ENCODE data around the gene INPP4B. TPM values are rescaled to one million over a fixed set of nuclear protein-coding genes. Genes with fewer than 3 reads are reported as not detected.

INPP4B gene
- total RNA-seq, 1 experiment from 2014 or later: 14.3 TPM

DNA sequence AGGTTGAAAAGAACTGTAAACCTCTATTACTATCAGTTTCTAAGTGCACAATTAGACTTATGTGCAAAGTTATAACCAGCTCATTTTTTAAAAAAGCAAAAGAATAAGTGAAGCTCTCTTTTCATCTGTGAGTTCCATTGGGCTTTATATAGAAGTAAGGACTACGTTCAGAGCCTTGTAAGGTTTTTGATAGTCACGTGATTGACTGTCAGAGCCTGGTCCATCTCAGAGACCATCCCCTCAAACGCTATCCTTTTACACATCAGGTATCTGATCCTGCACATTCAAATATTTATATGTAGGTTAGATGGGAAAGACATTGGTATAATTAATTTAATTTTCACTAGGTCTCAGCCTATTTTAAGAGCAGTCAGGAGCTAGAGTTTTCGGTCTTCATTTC lies 279.3 kb downstream of the INPP4B start:
- no peak for ATAC-seq
- H3K27me3 ChIP-seq (ENCODE audit: insufficient read depth, low read length): no peaks in the 10 kb centered on the region
- intact Hi-C loops (cut with micrococcal nuclease): loop anchor here (5.0 to 10.0 kb wide), 2 partner anchors 214 to 442 kb away; no protein-coding TSS in a partner anchor

More for the DNA sequence above, 279.3 kb downstream of the INPP4B start:
- H4K20me1 ChIP-seq (ENCODE audit: insufficient read depth): no peaks in the 10 kb centered on the region
- no peaks in the 10 kb centered on the region for H3K36me3 ChIP-seq (ENCODE audit: control insufficient read depth in 1 of 2, insufficient read depth in 2 of 2, low read length in 2 of 2)
- no peaks in the 10 kb centered on the region for H3K79me2 ChIP-seq (ENCODE audit: insufficient read depth, low read length)
- H2AFZ ChIP-seq (ENCODE audit: low read depth, low read length, poor library complexity, severe bottlenecking): peak overlapping the region; percentile 50
- H3K27ac ChIP-seq (ENCODE audit: low read depth, low read length): peak overlapping the region; percentile 2; the same call in 1 of the 2 replicates
- H3K9ac ChIP-seq (ENCODE audit: low read length): no peak overlapping the region
- ChIA-PET RAD21 (ENCODE audit: low non-redundant PET in 1 of 2, low total read pairs in 2 of 2, uncharacterized antibody in 2 of 2, unreplicated experiment in 2 of 2) (interaction anchor here in 1 of 2 experiments (1.6 kb wide), 1 partner anchor 153 kb away, joined by 6 read pairs; no protein-coding TSS in a partner anchor), POLR2A (no interaction called here), CTCF (no interaction called here)
- peak overlapping the region; percentile 56 for H3K4me2 ChIP-seq (ENCODE audit: low read length)
- no peaks in the 10 kb centered on the region for H3K9me3 ChIP-seq (ENCODE audit: control insufficient read depth in 1 of 2, insufficient read depth in 1 of 2, low read depth in 1 of 2, low read length in 2 of 2)
- DNase-seq (ENCODE audit: low read depth, low spot score): no peak
- no peaks in the 10 kb centered on the region for H3K9me2 ChIP-seq (ENCODE audit: insufficient read depth)
- BruUV-seq (replicated peaks): no TSS peak
- H3K4me3 ChIP-seq (replicated peaks in 1 of 2; ENCODE audit: low read depth in 1 of 2, low read length in 2 of 2): no peak overlapping the region
- TF ChIP-seq EZH2 (IDR thresholded peaks at IDR 0.05): no peak
- no peak for TF ChIP-seq SRF (IDR thresholded peaks at IDR 0.05; ENCODE audit: low read depth)
- no peak for TF ChIP-seq POLR2A (IDR thresholded peaks at IDR 0.05; ENCODE audit: borderline replicate concordance, extremely low read depth, insufficient read depth, insufficient read length)
- TF ChIP-seq ZFX (IDR thresholded peaks at IDR 0.05): no peak
- TF ChIP-seq SP1 (IDR thresholded peaks at IDR 0.05; ENCODE audit: low read depth): no peak
- TF ChIP-seq POLR2AphosphoS5 (IDR thresholded peaks at IDR 0.05; ENCODE audit: low read depth, low read length): no peak
- no peak for TF ChIP-seq JUND (IDR thresholded peaks at IDR 0.05)
- TF ChIP-seq, protein P1, sequence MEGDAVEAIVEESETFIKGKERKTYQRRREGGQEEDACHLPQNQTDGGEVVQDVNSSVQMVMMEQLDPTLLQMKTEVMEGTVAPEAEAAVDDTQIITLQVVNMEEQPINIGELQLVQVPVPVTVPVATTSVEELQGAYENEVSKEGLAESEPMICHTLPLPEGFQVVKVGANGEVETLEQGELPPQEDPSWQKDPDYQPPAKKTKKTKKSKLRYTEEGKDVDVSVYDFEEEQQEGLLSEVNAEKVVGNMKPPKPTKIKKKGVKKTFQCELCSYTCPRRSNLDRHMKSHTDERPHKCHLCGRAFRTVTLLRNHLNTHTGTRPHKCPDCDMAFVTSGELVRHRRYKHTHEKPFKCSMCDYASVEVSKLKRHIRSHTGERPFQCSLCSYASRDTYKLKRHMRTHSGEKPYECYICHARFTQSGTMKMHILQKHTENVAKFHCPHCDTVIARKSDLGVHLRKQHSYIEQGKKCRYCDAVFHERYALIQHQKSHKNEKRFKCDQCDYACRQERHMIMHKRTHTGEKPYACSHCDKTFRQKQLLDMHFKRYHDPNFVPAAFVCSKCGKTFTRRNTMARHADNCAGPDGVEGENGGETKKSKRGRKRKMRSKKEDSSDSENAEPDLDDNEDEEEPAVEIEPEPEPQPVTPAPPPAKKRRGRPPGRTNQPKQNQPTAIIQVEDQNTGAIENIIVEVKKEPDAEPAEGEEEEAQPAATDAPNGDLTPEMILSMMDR (IDR thresholded peaks at IDR 0.05 in 2 of 3, conservative IDR thresholded peaks at IDR 0.05 in 1 of 3; ENCODE audit: borderline replicate concordance in 1 of 3, insufficient read depth in 1 of 3, low read depth in 2 of 3, low read length in 2 of 3): no peak
- no peak for TF ChIP-seq RAD21 (IDR thresholded peaks at IDR 0.05; ENCODE audit: low read depth)
- TF ChIP-seq ZNF274 (IDR thresholded peaks at IDR 0.05; ENCODE audit: low read depth, low read length): no peak
- no peak for TF ChIP-seq CBX3 (IDR thresholded peaks at IDR 0.05; ENCODE audit: low read depth)
- TF ChIP-seq SIN3A (IDR thresholded peaks at IDR 0.05; ENCODE audit: low read depth): no peak
- TF ChIP-seq, protein P2, sequence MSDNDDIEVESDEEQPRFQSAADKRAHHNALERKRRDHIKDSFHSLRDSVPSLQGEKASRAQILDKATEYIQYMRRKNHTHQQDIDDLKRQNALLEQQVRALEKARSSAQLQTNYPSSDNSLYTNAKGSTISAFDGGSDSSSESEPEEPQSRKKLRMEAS (IDR thresholded peaks at IDR 0.05): no peak
- TF ChIP-seq ELF1 (IDR thresholded peaks at IDR 0.05; ENCODE audit: borderline replicate concordance, low read depth): no peak
- no peak for TF ChIP-seq EGR1 (IDR thresholded peaks at IDR 0.05; ENCODE audit: low read depth)
- H3K4me1 ChIP-seq (ENCODE audit: control insufficient read depth in 1 of 2, insufficient read depth in 2 of 2, low read length in 2 of 2): peaks cover 13 to 32% of the 10 kb centered on the region in 2 experiments; a peak in 3 of 4 replicates
